ENCODE data around the gene C9orf50. TPM values are rescaled to one million over a fixed set of nuclear protein-coding genes. Genes with fewer than 3 reads are reported as not detected.

Gene C9orf50
- total RNA-seq, 1 experiment from 2014 or later = not detected

DNA sequence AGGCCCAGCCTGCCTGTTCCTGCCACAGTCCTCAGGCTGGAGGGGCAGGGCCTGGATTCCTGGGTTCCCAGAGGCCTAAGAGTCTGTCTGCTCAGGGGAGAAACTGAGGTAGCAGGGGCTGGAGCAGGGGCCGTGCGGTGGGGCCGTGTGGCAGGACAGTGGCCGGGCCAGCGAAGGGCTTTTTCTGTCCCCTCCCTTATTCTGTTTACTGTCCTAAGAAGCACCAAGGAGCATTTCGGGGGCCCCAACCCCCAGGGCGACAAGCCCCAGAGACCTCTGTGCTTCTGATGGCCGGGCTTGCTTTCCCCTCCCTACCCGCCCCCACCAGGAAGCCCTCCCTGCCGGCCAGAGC, 27.8 kb upstream of the C9orf50 start:
- no peak overlapping the region for H3K56ac ChIP-seq (ENCODE audit: insufficient read length, low read depth, low read length)

More for the DNA sequence above, 27.8 kb upstream of the C9orf50 start:
- no peak overlapping the region for H2AFZ ChIP-seq (ENCODE audit: low read length)
- no peak overlapping the region for H2BK15ac ChIP-seq (ENCODE audit: low read depth, low read length)
- H4K8ac ChIP-seq (replicated peaks; ENCODE audit: insufficient read length, low read depth, low read length) = no peak overlapping the region
- H3K79me2 ChIP-seq (ENCODE audit: insufficient read depth, low read length) = no peaks in the 10 kb centered on the region
- no peaks in the 10 kb centered on the region for H3K9me3 ChIP-seq (ENCODE audit: control insufficient read depth, low read depth, low read length)
- no peaks in the 10 kb centered on the region for H3K36me3 Mint-ChIP-seq (ENCODE audit: insufficient read depth in 1 of 3, low read depth in 3 of 3)
- no peaks in the 10 kb centered on the region for H3K23me2 ChIP-seq (ENCODE audit: insufficient read length, low read depth, low read length, poor library complexity, severe bottlenecking)
- no peak overlapping the region for H4K5ac ChIP-seq (ENCODE audit: insufficient read length, low read depth, low read length)
- H3K9me3 Mint-ChIP-seq = no peaks in the 10 kb centered on the region; a peak in 1 of 5 replicates
- H3K9ac ChIP-seq (ENCODE audit: extremely low read depth, insufficient read length, low read length) = no peak overlapping the region
- H3K27me3 ChIP-seq (ENCODE audit: insufficient read depth, low read length) = no peaks in the 10 kb centered on the region
- peaks cover 0 to under 1% of the 10 kb centered on the region in 2 experiments; a peak in 1 of 4 replicates for H3K4me1 Mint-ChIP-seq
- no peaks in the 10 kb centered on the region for H3K4me1 ChIP-seq (ENCODE audit: insufficient read depth, low read length)
- H3T11ph ChIP-seq (ENCODE audit: low read length) = no peak overlapping the region
- no peaks in the 10 kb centered on the region for H3K79me1 ChIP-seq (ENCODE audit: insufficient read depth, low read depth, low read length, poor library complexity, severe bottlenecking)
- no peak overlapping the region for H3K18ac ChIP-seq (ENCODE audit: insufficient read length, low read depth, low read length)
- no peak overlapping the region for H2BK20ac ChIP-seq (ENCODE audit: low read depth, low read length, poor library complexity, severe bottlenecking)
- no peak overlapping the region for H2BK5ac ChIP-seq (ENCODE audit: insufficient read length, low read length)
- DNase-seq = no peak
- no peaks in the 10 kb centered on the region for H4K20me1 ChIP-seq (ENCODE audit: control insufficient read depth, insufficient read depth, insufficient read length)
- no peak overlapping the region for H3K14ac ChIP-seq (ENCODE audit: insufficient read depth, low read length)
- TF ChIP-seq, protein P1, sequence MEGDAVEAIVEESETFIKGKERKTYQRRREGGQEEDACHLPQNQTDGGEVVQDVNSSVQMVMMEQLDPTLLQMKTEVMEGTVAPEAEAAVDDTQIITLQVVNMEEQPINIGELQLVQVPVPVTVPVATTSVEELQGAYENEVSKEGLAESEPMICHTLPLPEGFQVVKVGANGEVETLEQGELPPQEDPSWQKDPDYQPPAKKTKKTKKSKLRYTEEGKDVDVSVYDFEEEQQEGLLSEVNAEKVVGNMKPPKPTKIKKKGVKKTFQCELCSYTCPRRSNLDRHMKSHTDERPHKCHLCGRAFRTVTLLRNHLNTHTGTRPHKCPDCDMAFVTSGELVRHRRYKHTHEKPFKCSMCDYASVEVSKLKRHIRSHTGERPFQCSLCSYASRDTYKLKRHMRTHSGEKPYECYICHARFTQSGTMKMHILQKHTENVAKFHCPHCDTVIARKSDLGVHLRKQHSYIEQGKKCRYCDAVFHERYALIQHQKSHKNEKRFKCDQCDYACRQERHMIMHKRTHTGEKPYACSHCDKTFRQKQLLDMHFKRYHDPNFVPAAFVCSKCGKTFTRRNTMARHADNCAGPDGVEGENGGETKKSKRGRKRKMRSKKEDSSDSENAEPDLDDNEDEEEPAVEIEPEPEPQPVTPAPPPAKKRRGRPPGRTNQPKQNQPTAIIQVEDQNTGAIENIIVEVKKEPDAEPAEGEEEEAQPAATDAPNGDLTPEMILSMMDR (conservative IDR thresholded peaks at IDR 0.05) = no peak
- H3K27ac ChIP-seq (ENCODE audit: insufficient read length, low read depth, low read length) = no peak overlapping the region
- no peak overlapping the region for H4K91ac ChIP-seq (ENCODE audit: insufficient read length, low read depth, low read length)
- H3K4ac ChIP-seq (ENCODE audit: low read depth, low read length) = no peak overlapping the region
- no CpG with 5 or more reads among the region's 10 CpGs for WGBS (ENCODE audit: extremely low coverage, insufficient read length, low lambda C conversion rate)
- no peak overlapping the region for H3K4me3 Mint-ChIP-seq
- H3K27ac Mint-ChIP-seq = no peak overlapping the region
- peaks cover 2% of the 10 kb centered on the region; the same call in 1 of the 2 replicates for H3K27me3 Mint-ChIP-seq (ENCODE audit: low read depth)
- no peak overlapping the region for H2BK12ac ChIP-seq (ENCODE audit: insufficient read length, low read depth, low read length)
- H3K23ac ChIP-seq (ENCODE audit: insufficient read length, low read depth, low read length) = no peak overlapping the region
- H2AK5ac ChIP-seq (ENCODE audit: insufficient read length, low read length) = no peak overlapping the region
- H3K4me2 ChIP-seq (ENCODE audit: insufficient read depth, insufficient read length, low read length) = no peak overlapping the region
- no peak overlapping the region for H2BK120ac ChIP-seq (ENCODE audit: low read depth, low read length, poor library complexity, severe bottlenecking)

Measured in H9 (cell line).